ENCODE results near the gene BCKDHB.

- TF ChIP-seq, protein P1, sequence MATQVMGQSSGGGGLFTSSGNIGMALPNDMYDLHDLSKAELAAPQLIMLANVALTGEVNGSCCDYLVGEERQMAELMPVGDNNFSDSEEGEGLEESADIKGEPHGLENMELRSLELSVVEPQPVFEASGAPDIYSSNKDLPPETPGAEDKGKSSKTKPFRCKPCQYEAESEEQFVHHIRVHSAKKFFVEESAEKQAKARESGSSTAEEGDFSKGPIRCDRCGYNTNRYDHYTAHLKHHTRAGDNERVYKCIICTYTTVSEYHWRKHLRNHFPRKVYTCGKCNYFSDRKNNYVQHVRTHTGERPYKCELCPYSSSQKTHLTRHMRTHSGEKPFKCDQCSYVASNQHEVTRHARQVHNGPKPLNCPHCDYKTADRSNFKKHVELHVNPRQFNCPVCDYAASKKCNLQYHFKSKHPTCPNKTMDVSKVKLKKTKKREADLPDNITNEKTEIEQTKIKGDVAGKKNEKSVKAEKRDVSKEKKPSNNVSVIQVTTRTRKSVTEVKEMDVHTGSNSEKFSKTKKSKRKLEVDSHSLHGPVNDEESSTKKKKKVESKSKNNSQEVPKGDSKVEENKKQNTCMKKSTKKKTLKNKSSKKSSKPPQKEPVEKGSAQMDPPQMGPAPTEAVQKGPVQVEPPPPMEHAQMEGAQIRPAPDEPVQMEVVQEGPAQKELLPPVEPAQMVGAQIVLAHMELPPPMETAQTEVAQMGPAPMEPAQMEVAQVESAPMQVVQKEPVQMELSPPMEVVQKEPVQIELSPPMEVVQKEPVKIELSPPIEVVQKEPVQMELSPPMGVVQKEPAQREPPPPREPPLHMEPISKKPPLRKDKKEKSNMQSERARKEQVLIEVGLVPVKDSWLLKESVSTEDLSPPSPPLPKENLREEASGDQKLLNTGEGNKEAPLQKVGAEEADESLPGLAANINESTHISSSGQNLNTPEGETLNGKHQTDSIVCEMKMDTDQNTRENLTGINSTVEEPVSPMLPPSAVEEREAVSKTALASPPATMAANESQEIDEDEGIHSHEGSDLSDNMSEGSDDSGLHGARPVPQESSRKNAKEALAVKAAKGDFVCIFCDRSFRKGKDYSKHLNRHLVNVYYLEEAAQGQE (IDR thresholded peaks at IDR 0.05; ENCODE audit: insufficient read depth in 1 of 2, low read depth in 2 of 2, low read length in 1 of 2): no peak
- no peak for TF ChIP-seq CTCF (IDR thresholded peaks at IDR 0.05)
- TF ChIP-seq POLR2AphosphoS5 (IDR thresholded peaks at IDR 0.05; ENCODE audit: low read depth, low read length): no peak
Measured at GRCh38 chr6:80182308-80182707, 75.8 kb downstream of the BCKDHB start.
